Testis (tissue), 2 donors: ENCODE results near the gene ERCC1.

Experiments
- CTCF ChIP-seq, 3 experiments: fragments of 450-650 bp in 2 of 3; fragments of 200-600 bp in 1 of 3; sonication (generic) in 1 of 3; IDR thresholded peaks; one replicate each; pipeline ENCODE4 v1.5.1; 2016 to 2019; ENCODE audit warnings: antibody characterized with exemption in 3 of 3, mild to moderate bottlenecking in 2 of 3, moderate library complexity in 1 of 3
- POLR2A ChIP-seq: fragments of 450-650 bp; IDR thresholded peaks from one replicate; pipeline ENCODE4 v1.6.1; 2017; ENCODE audit warnings: antibody characterized with exemption, mild to moderate bottlenecking, moderate library complexity

- TF ChIP-seq CTCF (IDR thresholded peaks at IDR 0.05), result no peak
- TF ChIP-seq POLR2A, result no peak
Observed at GRCh38 chr19:45385392-45386221, 38.1 kb downstream of the ERCC1 start.
